Measurements from ENCODE around the gene EMILIN3.

The EMILIN3 gene

DNA sequence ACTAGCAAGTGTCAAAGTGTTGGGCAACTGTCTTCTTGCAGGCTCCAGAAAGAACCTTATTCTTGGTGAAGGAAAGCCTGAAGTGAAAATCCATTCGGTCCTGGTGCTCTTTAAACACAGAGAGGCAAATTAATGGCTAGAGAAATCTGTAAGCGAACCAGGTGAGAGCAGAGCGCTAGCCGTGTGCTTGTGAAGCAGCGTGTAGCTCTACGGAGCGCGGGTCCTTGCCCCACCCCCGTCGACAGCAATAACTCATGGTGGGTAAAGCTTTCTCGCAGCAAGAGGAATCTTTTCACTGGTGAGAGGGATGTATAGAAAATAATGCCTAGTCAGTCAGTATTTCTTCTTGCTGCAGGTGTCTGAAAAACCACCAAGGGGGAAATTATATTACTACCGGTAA, 37.0 kb upstream of the EMILIN3 start:
- Histone ChIP-seq H3K9me3 (ENCODE audit: control insufficient read depth, insufficient read depth, low read length) (no peaks in the 10 kb centered on the region), H3K36me3 (ENCODE audit: control insufficient read depth, insufficient read depth, low read length) (peaks cover 21% of the 10 kb centered on the region), H3K9ac (ENCODE audit: low read depth, low read length) (no peak overlapping the region), H3K4me3 (ENCODE audit: low read depth, low read length) (no peak overlapping the region), H3K27me3 (ENCODE audit: control insufficient read depth, insufficient read depth, low read length) (no peaks in the 10 kb centered on the region), H3K4me1 (ENCODE audit: control insufficient read depth, insufficient read depth, low read length) (no peaks in the 10 kb centered on the region)

GRCh38 chr20:41398408-41398807, 31.8 kb upstream of the EMILIN3 start:
- Histone ChIP-seq H3K36me3 (ENCODE audit: control insufficient read depth, insufficient read depth, low read length) (no peaks in the 10 kb centered on the region), H3K9me3 (ENCODE audit: control insufficient read depth, insufficient read depth, low read length) (no peaks in the 10 kb centered on the region), H3K27me3 (ENCODE audit: control insufficient read depth, insufficient read depth, low read length) (no peaks in the 10 kb centered on the region), H3K4me1 (ENCODE audit: control insufficient read depth, insufficient read depth, low read length) (peaks cover 9% of the 10 kb centered on the region), H3K4me3 (ENCODE audit: low read depth, low read length) (no peak overlapping the region), H3K9ac (ENCODE audit: low read depth, low read length) (no peak overlapping the region)

- Histone ChIP-seq H3K4me1 (ENCODE audit: control insufficient read depth, insufficient read depth, low read length) (peaks cover 12% of the 10 kb centered on the region), H3K4me3 (ENCODE audit: low read depth, low read length) (no peak overlapping the region), H3K36me3 (ENCODE audit: control insufficient read depth, insufficient read depth, low read length) (no peaks in the 10 kb centered on the region), H3K9me3 (ENCODE audit: control insufficient read depth, insufficient read depth, low read length) (no peaks in the 10 kb centered on the region), H3K9ac (ENCODE audit: low read depth, low read length) (no peak overlapping the region), H3K27me3 (ENCODE audit: control insufficient read depth, insufficient read depth, low read length) (no peaks in the 10 kb centered on the region)
These were observed 29.3 kb upstream of the EMILIN3 start for GRCh38 chr20:41395667-41396664.

DNA sequence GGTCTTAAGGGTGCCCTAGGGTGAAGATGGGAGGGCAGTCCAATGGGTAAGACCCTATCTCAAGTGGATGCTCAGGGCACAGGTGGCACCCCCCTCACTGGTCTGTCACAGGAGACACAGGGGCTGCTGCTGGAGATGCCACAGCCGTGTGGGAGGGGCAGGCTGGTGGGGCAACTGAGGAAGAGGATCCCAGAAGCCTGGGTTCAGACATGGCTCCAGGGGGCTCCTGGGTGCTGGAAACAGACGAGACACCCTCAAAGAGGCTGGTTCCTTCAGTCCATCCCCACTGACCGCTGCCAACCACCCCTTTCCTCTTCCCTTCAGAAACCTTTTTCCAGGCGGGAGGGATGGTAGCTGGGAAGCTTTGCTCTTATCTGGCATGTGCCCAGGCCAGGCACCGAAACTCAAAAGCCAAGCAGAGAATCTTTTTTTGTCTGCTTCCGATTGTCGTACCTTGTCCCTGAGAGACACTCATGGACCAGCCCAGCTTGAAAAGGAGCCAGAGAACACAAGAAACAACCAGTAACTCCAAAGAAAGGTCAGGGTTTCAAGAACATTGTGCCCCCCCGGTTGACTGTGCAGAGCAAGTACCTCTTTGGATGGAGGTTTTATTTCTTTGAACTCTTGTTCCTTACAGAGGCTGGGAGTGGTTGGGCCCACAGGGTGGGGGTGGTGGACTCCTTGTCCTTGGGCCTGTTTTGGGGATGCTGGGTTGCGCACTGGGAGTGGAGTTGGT, 28.5 kb upstream of the EMILIN3 start:
- Histone ChIP-seq H3K4me3 (ENCODE audit: low read depth, low read length) (no peak overlapping the region), H3K36me3 (ENCODE audit: control insufficient read depth, insufficient read depth, low read length) (no peaks in the 10 kb centered on the region), H3K4me1 (ENCODE audit: control insufficient read depth, insufficient read depth, low read length) (peaks cover 12% of the 10 kb centered on the region), H3K9me3 (ENCODE audit: control insufficient read depth, insufficient read depth, low read length) (no peaks in the 10 kb centered on the region), H3K27me3 (ENCODE audit: control insufficient read depth, insufficient read depth, low read length) (no peaks in the 10 kb centered on the region), H3K9ac (ENCODE audit: low read depth, low read length) (no peak overlapping the region)

DNA sequence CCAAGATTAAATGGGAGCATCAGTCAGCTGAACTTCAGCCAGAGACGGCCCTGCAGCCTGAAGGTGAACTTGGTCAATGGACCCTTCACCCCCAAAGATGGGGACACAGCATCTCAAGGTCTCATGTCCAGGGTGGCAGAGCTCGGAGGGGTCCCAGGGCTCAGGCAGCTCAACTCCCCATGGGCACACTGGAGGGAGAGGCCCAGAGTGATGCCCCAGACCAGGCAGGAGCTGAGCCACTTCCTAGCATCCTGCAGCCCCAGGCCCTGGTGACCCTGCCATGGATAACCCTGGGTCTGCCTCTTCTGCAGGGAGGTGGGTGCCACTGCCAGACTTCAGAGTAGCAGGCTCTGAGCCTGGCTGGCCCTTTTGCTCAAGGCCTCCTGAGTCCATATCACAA, 27.5 kb upstream of the EMILIN3 start:
- Histone ChIP-seq H3K4me3 (ENCODE audit: low read depth, low read length) (no peak overlapping the region), H3K36me3 (ENCODE audit: control insufficient read depth, insufficient read depth, low read length) (no peaks in the 10 kb centered on the region), H3K27me3 (ENCODE audit: control insufficient read depth, insufficient read depth, low read length) (no peaks in the 10 kb centered on the region), H3K4me1 (ENCODE audit: control insufficient read depth, insufficient read depth, low read length) (peaks cover 12% of the 10 kb centered on the region), H3K9me3 (ENCODE audit: control insufficient read depth, insufficient read depth, low read length) (no peaks in the 10 kb centered on the region), H3K9ac (ENCODE audit: low read depth, low read length) (no peak overlapping the region)

- Histone ChIP-seq H3K27me3 (ENCODE audit: control insufficient read depth, insufficient read depth, low read length) (no peaks in the 10 kb centered on the region), H3K9ac (ENCODE audit: low read depth, low read length) (no peak overlapping the region), H3K36me3 (ENCODE audit: control insufficient read depth, insufficient read depth, low read length) (no peaks in the 10 kb centered on the region), H3K4me1 (ENCODE audit: control insufficient read depth, insufficient read depth, low read length) (peaks cover 12% of the 10 kb centered on the region), H3K9me3 (ENCODE audit: control insufficient read depth, insufficient read depth, low read length) (no peaks in the 10 kb centered on the region), H3K4me3 (ENCODE audit: low read depth, low read length) (no peak overlapping the region)
These were observed 27.1 kb upstream of the EMILIN3 start for GRCh38 chr20:41393705-41394066.

- no peak overlapping the region for H3K4me3 ChIP-seq (ENCODE audit: low read depth, low read length)
- peaks cover 12% of the 10 kb centered on the region for H3K4me1 ChIP-seq (ENCODE audit: control insufficient read depth, insufficient read depth, low read length)
- H3K27me3 ChIP-seq (ENCODE audit: control insufficient read depth, insufficient read depth, low read length) = no peaks in the 10 kb centered on the region
- no peaks in the 10 kb centered on the region for H3K36me3 ChIP-seq (ENCODE audit: control insufficient read depth, insufficient read depth, low read length)
- H3K9me3 ChIP-seq (ENCODE audit: control insufficient read depth, insufficient read depth, low read length) = no peaks in the 10 kb centered on the region
- no peak overlapping the region for H3K9ac ChIP-seq (ENCODE audit: low read depth, low read length)
These were observed 26.5 kb upstream of the EMILIN3 start for GRCh38 chr20:41392871-41393704.

DNA sequence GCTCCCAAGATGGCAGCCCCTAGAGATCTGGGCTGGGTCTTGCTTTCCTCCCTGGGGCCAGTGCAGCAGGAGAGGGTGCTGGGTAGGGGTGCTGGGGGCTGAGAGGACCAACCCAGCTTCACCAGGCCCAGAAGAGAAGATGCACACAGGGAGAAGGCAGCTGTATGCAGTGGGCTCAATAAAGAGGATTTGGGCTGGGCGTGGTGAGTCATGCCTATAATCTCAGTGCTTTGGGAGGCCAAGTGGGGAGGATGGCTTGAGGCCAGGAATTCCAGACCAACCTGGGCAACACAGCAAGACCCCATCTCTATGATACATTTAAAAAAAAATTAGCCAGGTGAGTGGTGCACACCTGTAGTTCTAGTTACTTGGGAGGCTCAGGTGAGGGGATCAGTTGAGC, 25.7 kb upstream of the EMILIN3 start:
- H3K27me3 ChIP-seq (ENCODE audit: control insufficient read depth, insufficient read depth, low read length) = no peaks in the 10 kb centered on the region
- no peaks in the 10 kb centered on the region for H3K9me3 ChIP-seq (ENCODE audit: control insufficient read depth, insufficient read depth, low read length)
- no peaks in the 10 kb centered on the region for H3K36me3 ChIP-seq (ENCODE audit: control insufficient read depth, insufficient read depth, low read length)
- no peak overlapping the region for H3K9ac ChIP-seq (ENCODE audit: low read depth, low read length)
- H3K4me1 ChIP-seq (ENCODE audit: control insufficient read depth, insufficient read depth, low read length) = peaks cover 12% of the 10 kb centered on the region
- no peak overlapping the region for H3K4me3 ChIP-seq (ENCODE audit: low read depth, low read length)

GRCh38 chr20:41391587-41392001, 25.0 kb upstream of the EMILIN3 start:
- H3K9me3 ChIP-seq (ENCODE audit: control insufficient read depth, insufficient read depth, low read length) = no peaks in the 10 kb centered on the region
- H3K9ac ChIP-seq (ENCODE audit: low read depth, low read length) = no peak overlapping the region
- H3K36me3 ChIP-seq (ENCODE audit: control insufficient read depth, insufficient read depth, low read length) = no peaks in the 10 kb centered on the region
- H3K4me1 ChIP-seq (ENCODE audit: control insufficient read depth, insufficient read depth, low read length) = peaks cover 12% of the 10 kb centered on the region
- H3K4me3 ChIP-seq (ENCODE audit: low read depth, low read length) = no peak overlapping the region
- H3K27me3 ChIP-seq (ENCODE audit: control insufficient read depth, insufficient read depth, low read length) = no peaks in the 10 kb centered on the region

DNA sequence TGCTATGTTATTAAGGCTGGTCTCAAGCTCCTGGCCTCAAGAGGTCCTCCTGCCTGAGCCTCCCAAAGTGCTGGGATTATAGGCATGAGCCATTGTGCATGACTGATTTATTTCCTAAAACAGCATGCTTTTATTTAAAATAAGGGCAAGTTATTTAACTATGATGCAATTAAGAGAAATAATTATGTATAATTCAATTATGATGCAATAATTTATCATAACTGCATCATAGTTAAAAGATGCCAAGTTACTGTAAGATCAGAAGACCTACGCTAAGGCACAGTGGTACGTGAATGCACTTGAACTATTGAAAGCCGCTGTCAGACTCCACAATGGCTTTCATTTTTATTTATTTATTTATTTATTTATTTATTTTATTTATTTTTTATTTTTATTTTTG, 24.3 kb upstream of the EMILIN3 start:
- Histone ChIP-seq H3K36me3 (ENCODE audit: control insufficient read depth, insufficient read depth, low read length) (no peaks in the 10 kb centered on the region), H3K9ac (ENCODE audit: low read depth, low read length) (no peak overlapping the region), H3K27me3 (ENCODE audit: control insufficient read depth, insufficient read depth, low read length) (no peaks in the 10 kb centered on the region), H3K9me3 (ENCODE audit: control insufficient read depth, insufficient read depth, low read length) (no peaks in the 10 kb centered on the region), H3K4me3 (ENCODE audit: low read depth, low read length) (no peak overlapping the region), H3K4me1 (ENCODE audit: control insufficient read depth, insufficient read depth, low read length) (peaks cover 8% of the 10 kb centered on the region)

GRCh38 chr20:41387444-41387851, 20.8 kb upstream of the EMILIN3 start:
- H3K27me3 ChIP-seq (ENCODE audit: control insufficient read depth, insufficient read depth, low read length) = no peaks in the 10 kb centered on the region
- H3K36me3 ChIP-seq (ENCODE audit: control insufficient read depth, insufficient read depth, low read length) = no peaks in the 10 kb centered on the region
- H3K9ac ChIP-seq (ENCODE audit: low read depth, low read length) = no peak overlapping the region
- no peaks in the 10 kb centered on the region for H3K9me3 ChIP-seq (ENCODE audit: control insufficient read depth, insufficient read depth, low read length)
- peaks cover 2% of the 10 kb centered on the region for H3K4me1 ChIP-seq (ENCODE audit: control insufficient read depth, insufficient read depth, low read length)
- H3K4me3 ChIP-seq (ENCODE audit: low read depth, low read length) = no peak overlapping the region

Measured in iPS-15b (cell line).